Suprapubic skin (tissue), 4 donors: Measurements from ENCODE around the gene OR6J1. TPM values are rescaled to one million over a fixed set of nuclear protein-coding genes. Genes with fewer than 3 reads are reported as not detected.

ENCODE experiments used
- DNase-seq, 2 donors: peaks; one replicate each; pipeline ENCODE4 v3.0.0-alpha.2; 2019; ENCODE audit warnings: low spot score in 2 of 2
- H3K27ac ChIP-seq: fragments of 200-600 bp; sonication (generic); one replicate; pipeline ENCODE4 v1.5.1; 2019
- H3K27me3 ChIP-seq: fragments of 200-600 bp; sonication (generic); one replicate; pipeline ENCODE4 v1.5.1; 2019
- H3K36me3 ChIP-seq: fragments of 200-600 bp; sonication (generic); one replicate; pipeline ENCODE4 v1.5.1; 2019
- H3K4me1 ChIP-seq: fragments of 200-600 bp; sonication (generic); one replicate; pipeline ENCODE4 v1.5.1; 2019
- H3K4me3 ChIP-seq: fragments of 200-600 bp; sonication (generic); one replicate; pipeline ENCODE4 v1.5.1; 2019; ENCODE audit warnings: mild to moderate bottlenecking
- H3K9me3 ChIP-seq: fragments of 200-600 bp; sonication (generic); one replicate; pipeline ENCODE4 v1.5.1; 2019
- EP300 ChIP-seq: sonication (generic); formaldehyde crosslinking; IDR thresholded peaks from one replicate; pipeline ENCODE4 v1.6.1; 2017; ENCODE audit warnings: antibody characterized with exemption
- POLR2A ChIP-seq, 2 donors: fragments of 450-650 bp; IDR thresholded peaks; one replicate each; pipeline ENCODE4 v1.6.1; 2017; ENCODE audit warnings: antibody characterized with exemption in 2 of 2, mild to moderate bottlenecking in 2 of 2, moderate library complexity in 2 of 2
- POLR2AphosphoS5 ChIP-seq, 3 donors: sonication (generic); formaldehyde crosslinking; IDR thresholded peaks; one replicate each; pipeline ENCODE4 v1.6.1; 2017; ENCODE audit warnings: antibody characterized with exemption in 3 of 3
- WGBS: methylation state at CpG from one replicate; pipeline ENCODE4 v1.1.5; 2018; 5-methylcytosine and 5-hydroxymethylcytosine counted together
- total RNA-seq, 4 donors: library from RNA; depleted of rRNA; stranded (reverse); fragments of >200 nt; gene quantifications; one replicate each; pipeline ENCODE4 v1.1.0, GENCODE V29; 2016
- TF ChIP-seq, protein P1 (sequence below), 2 donors: fragments of 200-600 bp in 1 of 2; fragments of 450-650 bp in 1 of 2; sonication (generic) in 1 of 2; IDR thresholded peaks; one replicate each; pipeline ENCODE4 v1.5.1; 2016 to 2019; ENCODE audit warnings: antibody characterized with exemption in 2 of 2, mild to moderate bottlenecking in 1 of 2, moderate library complexity in 1 of 2

OR6J1 gene
- total RNA-seq, 4 donors from 2014 or later: not detected

DNA sequence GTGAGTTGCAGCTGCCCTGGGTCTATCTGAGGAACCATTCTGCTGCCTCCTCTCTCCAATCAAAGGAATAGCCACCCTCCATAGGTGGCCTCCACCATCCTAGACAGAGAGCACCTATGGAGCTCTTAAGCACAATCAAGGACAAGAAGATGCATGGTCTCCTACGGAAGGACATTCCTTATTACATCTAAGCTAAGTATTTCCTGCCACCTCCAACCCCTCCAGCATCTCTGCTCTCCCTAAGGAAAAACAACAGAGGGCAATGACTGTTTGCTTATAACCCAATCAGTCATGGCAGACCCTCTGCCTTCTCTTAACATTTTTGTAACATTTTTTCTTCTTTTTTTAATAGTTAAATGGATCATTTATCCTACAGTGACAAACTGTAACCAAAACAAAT, 14.8 kb upstream of the OR6J1 start:
- Histone ChIP-seq H3K27me3 (no peaks in the 10 kb centered on the region), H3K4me1 (no peaks in the 10 kb centered on the region), H3K27ac (no peak overlapping the region), H3K9me3 (no peaks in the 10 kb centered on the region), H3K36me3 (no peaks in the 10 kb centered on the region), H3K4me3 (no peak overlapping the region)
- 65% methylated on average over 1 of the region's 1 CpG for WGBS
- no peak for DNase-seq
- TF ChIP-seq POLR2AphosphoS5 (IDR thresholded peaks at IDR 0.05) (no peak), POLR2A (IDR thresholded peaks at IDR 0.05) (no peak), EP300 (no peak)
- TF ChIP-seq, protein P1, sequence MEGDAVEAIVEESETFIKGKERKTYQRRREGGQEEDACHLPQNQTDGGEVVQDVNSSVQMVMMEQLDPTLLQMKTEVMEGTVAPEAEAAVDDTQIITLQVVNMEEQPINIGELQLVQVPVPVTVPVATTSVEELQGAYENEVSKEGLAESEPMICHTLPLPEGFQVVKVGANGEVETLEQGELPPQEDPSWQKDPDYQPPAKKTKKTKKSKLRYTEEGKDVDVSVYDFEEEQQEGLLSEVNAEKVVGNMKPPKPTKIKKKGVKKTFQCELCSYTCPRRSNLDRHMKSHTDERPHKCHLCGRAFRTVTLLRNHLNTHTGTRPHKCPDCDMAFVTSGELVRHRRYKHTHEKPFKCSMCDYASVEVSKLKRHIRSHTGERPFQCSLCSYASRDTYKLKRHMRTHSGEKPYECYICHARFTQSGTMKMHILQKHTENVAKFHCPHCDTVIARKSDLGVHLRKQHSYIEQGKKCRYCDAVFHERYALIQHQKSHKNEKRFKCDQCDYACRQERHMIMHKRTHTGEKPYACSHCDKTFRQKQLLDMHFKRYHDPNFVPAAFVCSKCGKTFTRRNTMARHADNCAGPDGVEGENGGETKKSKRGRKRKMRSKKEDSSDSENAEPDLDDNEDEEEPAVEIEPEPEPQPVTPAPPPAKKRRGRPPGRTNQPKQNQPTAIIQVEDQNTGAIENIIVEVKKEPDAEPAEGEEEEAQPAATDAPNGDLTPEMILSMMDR (IDR thresholded peaks at IDR 0.05): no peak

DNA sequence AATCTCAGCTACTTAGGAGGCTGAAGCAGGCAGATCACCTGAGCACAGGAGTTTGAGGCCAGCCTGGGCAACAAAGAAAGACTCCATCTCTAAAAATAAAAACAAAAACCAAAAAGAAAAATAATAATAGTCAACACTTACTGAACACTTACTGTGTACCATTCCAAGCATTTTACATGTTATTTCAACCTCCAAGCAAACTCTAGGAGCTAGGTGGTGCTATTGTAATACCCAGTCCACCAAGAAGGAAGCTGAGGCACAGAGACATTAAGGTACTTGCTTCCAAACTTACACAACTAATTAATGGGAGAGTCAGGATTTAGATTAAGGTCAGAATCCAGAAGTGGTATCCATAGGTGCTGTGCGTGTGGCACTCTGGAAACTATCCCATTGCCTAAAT, 13.7 kb upstream of the OR6J1 start:
- 100% methylated on average over 1 of the region's 1 CpG for WGBS
- no peak for TF ChIP-seq POLR2A (IDR thresholded peaks at IDR 0.05)
- TF ChIP-seq EP300: no peak
- no peak for TF ChIP-seq POLR2AphosphoS5 (IDR thresholded peaks at IDR 0.05)
- TF ChIP-seq, protein P1 (IDR thresholded peaks at IDR 0.05): no peak

DNA sequence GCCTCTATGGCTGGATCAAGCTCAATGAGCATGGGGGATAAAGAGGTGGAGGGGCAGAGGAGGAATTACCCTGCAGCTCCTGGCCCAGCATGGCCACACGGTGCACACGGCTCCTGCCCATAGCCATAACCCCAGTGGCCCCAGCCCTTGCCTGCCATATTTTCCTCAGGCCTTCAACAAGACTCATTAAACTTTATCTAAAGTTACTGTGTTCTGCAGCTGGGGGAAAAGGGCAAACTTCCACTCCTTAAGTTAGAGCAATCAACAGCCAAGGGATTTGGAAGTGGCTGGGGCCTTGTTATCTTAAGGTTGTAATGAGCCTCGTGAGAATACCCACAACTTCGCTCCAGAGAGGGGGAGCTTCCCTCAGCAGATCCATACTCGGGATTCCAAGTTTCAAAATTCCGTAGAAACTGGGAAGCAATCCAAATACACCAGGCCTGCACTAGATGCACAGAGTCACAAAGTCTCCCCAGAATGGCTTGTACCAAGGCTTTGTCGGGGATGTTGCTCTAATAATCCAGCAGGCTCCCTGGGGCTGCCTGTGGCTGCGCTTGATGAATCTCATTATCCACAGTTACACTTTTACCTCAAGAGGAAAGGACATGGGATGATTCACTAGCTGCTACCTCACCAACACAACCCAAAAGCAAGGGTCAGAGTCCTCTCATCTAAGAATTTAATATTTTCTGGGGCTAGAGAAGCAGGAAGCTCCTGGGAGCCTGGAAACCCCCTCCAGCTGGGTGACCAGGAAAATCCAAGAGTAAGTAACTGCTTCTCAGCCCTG, 13.0 kb upstream of the OR6J1 start:
- no peaks in the 10 kb centered on the region for H3K36me3 ChIP-seq
- no peaks in the 10 kb centered on the region for H3K27me3 ChIP-seq
- no peak for DNase-seq
- no peak overlapping the region for H3K27ac ChIP-seq
- no peak overlapping the region for H3K4me3 ChIP-seq
- no peak for TF ChIP-seq POLR2A (IDR thresholded peaks at IDR 0.05)
- TF ChIP-seq, protein P1 (IDR thresholded peaks at IDR 0.05): no peak
- no peak for TF ChIP-seq EP300
- no peak for TF ChIP-seq POLR2AphosphoS5 (IDR thresholded peaks at IDR 0.05)
- H3K4me1 ChIP-seq: peaks cover 10% of the 10 kb centered on the region
- H3K9me3 ChIP-seq: no peaks in the 10 kb centered on the region
- 72% methylated on average over 8 of the region's 8 CpGs for WGBS

More for the DNA sequence above, 13.7 kb upstream of the OR6J1 start:
- DNase-seq: no peak
- no peaks in the 10 kb centered on the region for H3K27me3 ChIP-seq
- no peaks in the 10 kb centered on the region for H3K36me3 ChIP-seq
- no peak overlapping the region for H3K27ac ChIP-seq
- H3K4me3 ChIP-seq: no peak overlapping the region
- H3K9me3 ChIP-seq: no peaks in the 10 kb centered on the region
- peaks cover 3% of the 10 kb centered on the region for H3K4me1 ChIP-seq

DNA sequence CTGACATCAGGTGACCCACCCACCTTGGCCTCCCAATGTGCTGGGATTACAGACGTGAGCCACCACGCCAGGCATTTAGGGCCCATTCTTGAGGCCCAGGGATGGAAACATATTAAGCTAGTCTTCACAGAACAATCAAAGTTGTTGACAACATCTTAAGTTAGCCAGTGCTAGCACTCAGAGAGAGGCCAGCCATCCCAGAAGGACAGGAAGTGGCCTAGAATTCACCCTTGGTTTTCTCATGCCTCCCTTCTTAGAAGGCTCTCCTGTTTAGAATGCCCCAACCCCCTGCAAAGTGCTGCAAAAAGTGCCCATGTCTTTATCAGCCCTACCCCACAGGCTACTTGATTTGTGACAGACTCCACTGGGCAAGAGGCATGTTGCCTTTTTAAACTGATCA, 12.1 kb upstream of the OR6J1 start:
- H3K36me3 ChIP-seq: no peaks in the 10 kb centered on the region
- H3K9me3 ChIP-seq: no peaks in the 10 kb centered on the region
- no peak overlapping the region for H3K4me3 ChIP-seq
- peaks cover 10% of the 10 kb centered on the region for H3K4me1 ChIP-seq
- WGBS: 100% methylated on average over 1 of the region's 2 CpGs
- TF ChIP-seq, protein P1 (IDR thresholded peaks at IDR 0.05): no peak
- TF ChIP-seq EP300 (no peak), POLR2AphosphoS5 (IDR thresholded peaks at IDR 0.05) (no peak), POLR2A (IDR thresholded peaks at IDR 0.05) (no peak)
- no peak for DNase-seq
- H3K27me3 ChIP-seq: no peaks in the 10 kb centered on the region
- H3K27ac ChIP-seq: no peak overlapping the region

DNA sequence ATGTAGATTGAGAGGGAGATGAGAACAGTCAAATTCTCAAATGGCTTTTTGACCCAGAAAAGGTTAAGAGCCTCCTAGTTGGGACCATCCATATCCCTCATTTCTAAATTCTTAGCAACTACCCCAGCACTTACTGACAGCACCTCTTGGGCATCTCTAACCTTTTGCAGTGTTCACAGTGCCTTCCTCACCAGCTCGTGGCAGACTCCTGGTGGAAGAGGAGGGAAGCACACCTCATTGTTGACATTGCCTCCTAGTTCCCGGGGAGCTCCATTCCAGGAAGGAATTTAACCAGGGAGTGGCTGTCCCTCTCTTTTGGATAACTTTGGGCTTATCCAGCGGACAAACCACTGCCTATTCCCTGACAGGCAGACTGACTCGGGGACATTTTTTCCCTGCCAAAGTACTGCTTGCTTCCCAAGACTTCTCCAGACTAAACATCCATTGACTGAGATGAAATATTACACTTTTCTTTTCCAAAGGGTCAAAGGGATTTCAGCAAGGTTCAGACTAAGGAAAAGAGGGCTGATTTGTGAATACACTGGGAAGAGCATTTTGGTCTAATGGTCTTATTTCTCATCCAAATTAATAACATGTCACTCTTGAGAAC, 9.0 kb upstream of the OR6J1 start:
- H3K9me3 ChIP-seq: no peaks in the 10 kb centered on the region
- no peaks in the 10 kb centered on the region for H3K36me3 ChIP-seq
- DNase-seq: no peak
- no peak overlapping the region for H3K27ac ChIP-seq
- no peak overlapping the region for H3K4me3 ChIP-seq
- TF ChIP-seq, protein P1 (IDR thresholded peaks at IDR 0.05): peak; percentile 63 to 75
- no peak for TF ChIP-seq EP300
- peaks cover 17% of the 10 kb centered on the region for H3K4me1 ChIP-seq
- WGBS: 7% methylated on average over 4 of the region's 4 CpGs
- H3K27me3 ChIP-seq: no peaks in the 10 kb centered on the region
